Glutamatergic neuron (in vitro differentiated cells): ENCODE measurements around the gene CHIT1. TPM values are rescaled to one million over a fixed set of nuclear protein-coding genes. Genes with fewer than 3 reads are reported as not detected.

Experiments used
- DNase-seq: peaks from one replicate; pipeline ENCODE4 v3.0.0; 2022
- H3K27ac Mint-ChIP-seq: one replicate; pipeline ENCODE4 v1.8.0; 2020; ENCODE audit warnings: mild to moderate bottlenecking, mixed read lengths, inconsistent platforms; ENCODE audit not compliant: unreplicated experiment
- H3K27me3 Mint-ChIP-seq: one replicate; pipeline ENCODE4 v1.8.0; 2020; ENCODE audit warnings: mild to moderate bottlenecking, moderate library complexity, mixed read lengths, inconsistent platforms; ENCODE audit not compliant: unreplicated experiment
- H3K36me3 Mint-ChIP-seq: one replicate; pipeline ENCODE4 v1.8.0; 2020; ENCODE audit warnings: mild to moderate bottlenecking, mixed read lengths, inconsistent platforms; ENCODE audit not compliant: unreplicated experiment
- H3K4me1 Mint-ChIP-seq: one replicate; pipeline ENCODE4 v1.8.0; 2020; ENCODE audit warnings: mild to moderate bottlenecking, low read depth, mixed read lengths, inconsistent platforms; ENCODE audit not compliant: unreplicated experiment
- H3K4me3 Mint-ChIP-seq: one replicate; pipeline ENCODE4 v1.8.0; 2020; ENCODE audit warnings: mild to moderate bottlenecking, mixed read lengths, inconsistent platforms; ENCODE audit not compliant: unreplicated experiment
- H3K9me3 Mint-ChIP-seq: one replicate; pipeline ENCODE4 v1.8.0; 2020; ENCODE audit warnings: mild to moderate bottlenecking, moderate library complexity, mixed read lengths, inconsistent platforms; ENCODE audit not compliant: unreplicated experiment
- CTCF ChIP-seq: fragments of 200-600 bp; sonication (generic); IDR thresholded peaks from one replicate; pipeline ENCODE4 v1.5.0; 2021; ENCODE audit not compliant: partially characterized antibody, unreplicated experiment
- total RNA-seq: library from RNA; stranded (reverse); fragmentation: NEBNext Ultra II Directional; extraction: Animal tissue kit (Norgen Biotek cat#: 25700); gene quantifications from one replicate; pipeline ENCODE4 v1.2.1, GENCODE V29; 2021; ENCODE audit not compliant: unreplicated experiment

The CHIT1 gene
- total RNA-seq, 1 donor from 2014 or later, result 0.10 TPM

GRCh38 chr1:203170625-203171330, 58.7 kb downstream of the CHIT1 start:
- TF ChIP-seq CTCF, result no peak
- no peaks in the 10 kb centered on the region for H3K36me3 Mint-ChIP-seq
- peaks cover 6% of the 10 kb centered on the region for H3K4me1 Mint-ChIP-seq
- no peak for DNase-seq
- H3K27me3 Mint-ChIP-seq, result peaks cover 6% of the 10 kb centered on the region
- H3K9me3 Mint-ChIP-seq, result peaks cover 1% of the 10 kb centered on the region
- H3K4me3 Mint-ChIP-seq, result no peak overlapping the region
- H3K27ac Mint-ChIP-seq, result no peak overlapping the region

- H3K4me1 Mint-ChIP-seq, result peaks cover 6% of the 10 kb centered on the region
- no peak for TF ChIP-seq CTCF
- no peak overlapping the region for H3K27ac Mint-ChIP-seq
- no peaks in the 10 kb centered on the region for H3K36me3 Mint-ChIP-seq
- peaks cover 6% of the 10 kb centered on the region for H3K27me3 Mint-ChIP-seq
- no peak overlapping the region for H3K4me3 Mint-ChIP-seq
- peak; percentile 6 for DNase-seq
- H3K9me3 Mint-ChIP-seq, result peaks cover 5% of the 10 kb centered on the region
Observed at GRCh38 chr1:203169770-203170520, 59.5 kb downstream of the CHIT1 start.

- Mint-ChIP-seq H3K4me3 (no peak overlapping the region), H3K27ac (no peak overlapping the region), H3K4me1 (peaks cover 5% of the 10 kb centered on the region), H3K36me3 (peaks cover 6% of the 10 kb centered on the region), H3K27me3 (peaks cover 9% of the 10 kb centered on the region), H3K9me3 (peaks cover 7% of the 10 kb centered on the region)
- no peak for TF ChIP-seq CTCF
- no peak for DNase-seq
Observed at GRCh38 chr1:203168991-203169390, 60.5 kb downstream of the CHIT1 start.

GRCh38 chr1:203168256-203168786, 61.2 kb downstream of the CHIT1 start:
- peaks cover 6% of the 10 kb centered on the region for H3K36me3 Mint-ChIP-seq
- TF ChIP-seq CTCF, result no peak
- peaks cover 9% of the 10 kb centered on the region for H3K27me3 Mint-ChIP-seq
- peak; percentile 12 for DNase-seq
- H3K4me3 Mint-ChIP-seq, result no peak overlapping the region
- H3K9me3 Mint-ChIP-seq, result peaks cover 7% of the 10 kb centered on the region
- no peaks in the 10 kb centered on the region for H3K4me1 Mint-ChIP-seq
- H3K27ac Mint-ChIP-seq, result no peak overlapping the region

GRCh38 chr1:203167913-203168200, 61.6 kb downstream of the CHIT1 start:
- H3K4me1 Mint-ChIP-seq, result no peaks in the 10 kb centered on the region
- no peak overlapping the region for H3K4me3 Mint-ChIP-seq
- H3K27me3 Mint-ChIP-seq, result peaks cover 13% of the 10 kb centered on the region
- DNase-seq, result no peak
- TF ChIP-seq CTCF, result no peak
- H3K27ac Mint-ChIP-seq, result no peak overlapping the region
- peaks cover 10% of the 10 kb centered on the region for H3K36me3 Mint-ChIP-seq
- H3K9me3 Mint-ChIP-seq, result peaks cover 7% of the 10 kb centered on the region
